RWPE1 (cell line): ENCODE data around the gene RARRES1.

Experiments used
- CTCF ChIA-PET: fragments of 350-600 bp; sonication (Branson Sonifier 250); formaldehyde crosslinking; extraction: SDS; loops from one replicate; lab custom pipeline; 2021; lab: Yijun Ruan, JAX
- POLR2A ChIA-PET: fragments of 400-600 bp; formaldehyde crosslinking; extraction: SDS; loops from one replicate; lab custom pipeline; 2020; ENCODE audit warnings: antibody characterized with exemption; ENCODE audit not compliant: low non-redundant PET; lab: Yijun Ruan, JAX
- DNase-seq: peaks from one replicate; pipeline ENCODE4 v3.0.0; 2012; ENCODE audit warnings: low spot score
- H3K27ac ChIP-seq: fragments of 450-650 bp; 2 replicates; pipeline ENCODE4 v1.5.1; 2017
- TF ChIP-seq, protein P1 (sequence below): fragments of 450-650 bp; conservative IDR thresholded peaks from 2 replicates; pipeline ENCODE4 v1.5.1; 2017; ENCODE audit warnings: low read depth, mild to moderate bottlenecking

RARRES1 gene

GRCh38 chr3:158775426-158776410 is 43.5 kb upstream of the RARRES1 start:
- CTCF ChIA-PET: no interaction called here
- H3K27ac ChIP-seq: no peak overlapping the region
- POLR2A ChIA-PET: no interaction called here

GRCh38 chr3:158774965-158775364 is 42.7 kb upstream of the RARRES1 start:
- TF ChIP-seq, protein P1, sequence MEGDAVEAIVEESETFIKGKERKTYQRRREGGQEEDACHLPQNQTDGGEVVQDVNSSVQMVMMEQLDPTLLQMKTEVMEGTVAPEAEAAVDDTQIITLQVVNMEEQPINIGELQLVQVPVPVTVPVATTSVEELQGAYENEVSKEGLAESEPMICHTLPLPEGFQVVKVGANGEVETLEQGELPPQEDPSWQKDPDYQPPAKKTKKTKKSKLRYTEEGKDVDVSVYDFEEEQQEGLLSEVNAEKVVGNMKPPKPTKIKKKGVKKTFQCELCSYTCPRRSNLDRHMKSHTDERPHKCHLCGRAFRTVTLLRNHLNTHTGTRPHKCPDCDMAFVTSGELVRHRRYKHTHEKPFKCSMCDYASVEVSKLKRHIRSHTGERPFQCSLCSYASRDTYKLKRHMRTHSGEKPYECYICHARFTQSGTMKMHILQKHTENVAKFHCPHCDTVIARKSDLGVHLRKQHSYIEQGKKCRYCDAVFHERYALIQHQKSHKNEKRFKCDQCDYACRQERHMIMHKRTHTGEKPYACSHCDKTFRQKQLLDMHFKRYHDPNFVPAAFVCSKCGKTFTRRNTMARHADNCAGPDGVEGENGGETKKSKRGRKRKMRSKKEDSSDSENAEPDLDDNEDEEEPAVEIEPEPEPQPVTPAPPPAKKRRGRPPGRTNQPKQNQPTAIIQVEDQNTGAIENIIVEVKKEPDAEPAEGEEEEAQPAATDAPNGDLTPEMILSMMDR: no peak
- CTCF ChIA-PET: no interaction called here
- no peak overlapping the region for H3K27ac ChIP-seq

More at GRCh38 chr3:158775426-158776410, 43.5 kb upstream of the RARRES1 start:
- no peak for DNase-seq
- TF ChIP-seq, protein P1: no peak

GRCh38 chr3:158773845-158774830 is 41.9 kb upstream of the RARRES1 start:
- POLR2A ChIA-PET: no interaction called here
- CTCF ChIA-PET: interaction anchor here (1.0 kb wide), 1 partner anchor 17 kb away, joined by 3 read pairs; no protein-coding TSS in a partner anchor
- no peak for DNase-seq
- no peak overlapping the region for H3K27ac ChIP-seq
- TF ChIP-seq, protein P1: no peak

More at GRCh38 chr3:158774965-158775364, 42.7 kb upstream of the RARRES1 start:
- POLR2A ChIA-PET: no interaction called here
- DNase-seq: no peak

GRCh38 chr3:158773166-158773565 is 40.9 kb upstream of the RARRES1 start:
- no peak for DNase-seq
- ChIA-PET CTCF (interaction anchor here (0.6 kb wide), 1 partner anchor 40 kb away, joined by 3 read pairs; no protein-coding TSS in a partner anchor), POLR2A (no interaction called here)
- H3K27ac ChIP-seq: no peak overlapping the region
- TF ChIP-seq, protein P1: no peak

GRCh38 chr3:158771982-158772381 is 39.7 kb upstream of the RARRES1 start:
- POLR2A ChIA-PET: no interaction called here

More at GRCh38 chr3:158771982-158772381, 39.7 kb upstream of the RARRES1 start:
- H3K27ac ChIP-seq: no peak overlapping the region
- no peak for DNase-seq
- TF ChIP-seq, protein P1: no peak
- CTCF ChIA-PET: no interaction called here
